HepG2 (cell line): ENCODE measurements around the gene BET1L. TPM values are rescaled to one million over a fixed set of nuclear protein-coding genes. Genes with fewer than 3 reads are reported as not detected.

ENCODE experiments used
- ATAC-seq: fragments of 200-7000 bp; cut with Tn5 transposase; 3 replicates; pipeline ENCODE4 v1.9.1; 2020; ENCODE audit warnings: mild to moderate bottlenecking, moderate library complexity
- BruUV-seq: library from RNA; stranded (reverse); fragments of 400-500 nt; replicated peaks from 2 replicates; lab custom pipeline; 2021; lab: Mats Ljungman, UMichigan
- CTCF ChIA-PET: fragments of 300-600 bp; formaldehyde crosslinking; extraction: SDS; loops from one replicate; lab custom pipeline; 2021; ENCODE audit warnings: low total read pairs, inconsistent platforms, low intra/inter-chr PET ratio; lab: Yijun Ruan, JAX
- POLR2A ChIA-PET: fragments of 350-600 bp; sonication (Branson Sonifier 250); formaldehyde crosslinking; loops from one replicate; lab custom pipeline; 2020; ENCODE audit warnings: antibody characterized with exemption, inconsistent platforms; lab: Yijun Ruan, JAX
- DNase-seq: peaks from one replicate; pipeline ENCODE4 v3.0.0-alpha.2; 2015; ENCODE audit warnings: low spot score
- FAIRE-seq: peaks from 3 replicates; lab custom pipeline; 2011; peaks lifted over from hg19 to GRCh38; lab: Jason Lieb, UNC
- H2AFZ ChIP-seq: one replicate; pipeline ENCODE4 v1.6.1; 2011; ENCODE audit warnings: low read length, inconsistent platforms
- H3K27ac ChIP-seq: fragments of 300-600 bp; 3 replicates; pipeline ENCODE4 v1.8.0; 2011; ENCODE audit warnings: mixed run types, mild to moderate bottlenecking, mixed read lengths, low read length, inconsistent platforms; ENCODE audit not compliant: insufficient read depth; ENCODE audit errors: extremely low read length
- H3K27me3 ChIP-seq, 2 experiments: fragments of 200-600 bp in 1 of 2; 2 replicates in 1 of 2; 3 replicates in 1 of 2; pipeline versions ENCODE4 v1.6.0 to v1.8.0; 2011; ENCODE audit warnings: low read length in 2 of 2, mild to moderate bottlenecking in 2 of 2, moderate library complexity in 2 of 2, inconsistent platforms in 1 of 2; ENCODE audit not compliant: insufficient read depth in 2 of 2, control insufficient read depth in 1 of 2
- H3K36me3 ChIP-seq, 2 experiments: fragments of 200-600 bp in 1 of 2; replicated peaks in 1 of 2; 2 replicates in 1 of 2; 3 replicates in 1 of 2; pipeline versions ENCODE4 v1.5.1 to v1.8.0; 2011; ENCODE audit warnings: low read length in 2 of 2, inconsistent platforms in 1 of 2; ENCODE audit not compliant: insufficient read depth in 2 of 2, control insufficient read depth in 1 of 2
- H3K4me1 ChIP-seq: 2 replicates; pipeline ENCODE4 v1.5.1; 2012; ENCODE audit warnings: low read length, inconsistent platforms; ENCODE audit not compliant: insufficient read depth
- H3K4me2 ChIP-seq: 2 replicates; pipeline ENCODE4 v1.6.0; 2011; ENCODE audit warnings: low read depth, low read length, inconsistent platforms
- H3K4me3 ChIP-seq, 3 experiments: fragments of 200-600 bp in 1 of 3; sonication (generic), shearing (Covaris generic) in 1 of 3; replicated peaks in 1 of 3; 2 replicates each; pipeline ENCODE4 v1.5.1; 2011 to 2016; ENCODE audit warnings: low read length in 3 of 3, inconsistent platforms in 2 of 3, low read depth in 2 of 3, mild to moderate bottlenecking in 2 of 3, control low read depth in 1 of 3, mixed read lengths in 1 of 3; ENCODE audit not compliant: insufficient read depth in 1 of 3
- H3K79me2 ChIP-seq: one replicate; pipeline ENCODE4 v1.6.1; 2011; ENCODE audit warnings: low read length, inconsistent platforms; ENCODE audit not compliant: insufficient read depth
- H3K9ac ChIP-seq: 2 replicates; pipeline ENCODE4 v1.6.0; 2011; ENCODE audit warnings: mild to moderate bottlenecking, low read depth, low read length, inconsistent platforms; ENCODE audit not compliant: insufficient read depth
- H3K9me3 ChIP-seq: 2 replicates; pipeline ENCODE4 v1.5.1; 2012; ENCODE audit warnings: mild to moderate bottlenecking, low read length
- H4K20me1 ChIP-seq: 2 replicates; pipeline ENCODE4 v1.6.0; 2011; ENCODE audit warnings: inconsistent platforms, mild to moderate bottlenecking, low read length, moderate library complexity; ENCODE audit not compliant: insufficient read depth
- ADNP ChIP-seq: sonication (generic); formaldehyde crosslinking; IDR thresholded peaks from 2 replicates; pipeline ENCODE4 v1.4.0; 2020; ENCODE audit warnings: missing genetic modification reagents
- ATF7 ChIP-seq, 2 experiments: fragments of 450-650 bp in 1 of 2; sonication (generic) in 1 of 2; formaldehyde crosslinking in 1 of 2; IDR thresholded peaks; 2 replicates each; pipeline versions ENCODE4 v1.4.0 to v1.6.1; 2016 to 2020; ENCODE audit warnings: antibody characterized with exemption in 1 of 2, mild to moderate bottlenecking in 1 of 2, missing genetic modification reagents in 1 of 2
- ATF7-NPFF ChIP-seq: sonication (generic); formaldehyde crosslinking; IDR thresholded peaks from 2 replicates; pipeline ENCODE4 v1.8.1; 2023; ENCODE audit warnings: mild to moderate bottlenecking, low read depth, missing genetic modification reagents, moderate library complexity
- CAMTA2 ChIP-seq: sonication (generic); formaldehyde crosslinking; IDR thresholded peaks from 2 replicates; pipeline ENCODE4 v1.4.0; 2020; ENCODE audit warnings: mild to moderate bottlenecking, missing genetic modification reagents, borderline replicate concordance
- JDP2 ChIP-seq: sonication (generic); formaldehyde crosslinking; IDR thresholded peaks from 2 replicates; pipeline ENCODE4 v1.8.1; 2022; ENCODE audit warnings: missing genetic modification reagents, borderline replicate concordance
- KDM1A ChIP-seq: IDR thresholded peaks from 2 replicates; pipeline ENCODE4 v1.6.1; 2016; ENCODE audit warnings: missing compliant biosample characterization
- LCORL ChIP-seq, 2 experiments: fragments of 450-650 bp in 1 of 2; sonication (generic) in 1 of 2; formaldehyde crosslinking in 1 of 2; IDR thresholded peaks; 2 replicates each; pipeline versions ENCODE4 v1.5.0 to v1.6.1; 2017 to 2020; ENCODE audit warnings: antibody characterized with exemption in 1 of 2, missing genetic modification reagents in 1 of 2
- NR3C1 ChIP-seq: sonication (generic); formaldehyde crosslinking; IDR thresholded peaks from 2 replicates; pipeline ENCODE4 v1.4.0; 2020; ENCODE audit warnings: missing genetic modification reagents
- PRPF4 ChIP-seq: fragments of 200-400 bp; formaldehyde crosslinking; IDR thresholded peaks from 2 replicates; pipeline ENCODE4 v1.6.1; 2016; ENCODE audit warnings: low read length, low read depth; ENCODE audit not compliant: poor library complexity, severe bottlenecking
- RAD21 ChIP-seq: fragments of 450-650 bp; formaldehyde crosslinking; IDR thresholded peaks from 2 replicates; pipeline ENCODE4 v1.5.0; 2020; ENCODE audit warnings: mild to moderate bottlenecking
- SMC3 ChIP-seq: IDR thresholded peaks from 2 replicates; pipeline ENCODE4 v1.6.1; 2011; ENCODE audit warnings: low read length, improper control_type of control experiment
- SP140L ChIP-seq: sonication (generic); formaldehyde crosslinking; IDR thresholded peaks from 2 replicates; pipeline ENCODE4 v1.4.0; 2020; ENCODE audit warnings: missing genetic modification reagents, borderline replicate concordance
- THAP11 ChIP-seq: IDR thresholded peaks from 2 replicates; pipeline ENCODE4 v1.6.1; 2016; ENCODE audit warnings: missing biosample characterization, missing genetic modification reagents
- TSC22D2 ChIP-seq: sonication (generic); formaldehyde crosslinking; IDR thresholded peaks from 2 replicates; pipeline ENCODE4 v1.5.1; 2020; ENCODE audit warnings: missing genetic modification reagents, mild to moderate bottlenecking, borderline replicate concordance
- XRCC5 ChIP-seq: fragments of 200-400 bp; formaldehyde crosslinking; optimal IDR thresholded peaks from 2 replicates; pipeline ENCODE3; 2017; ENCODE audit warnings: mild to moderate bottlenecking, low read length
- ZKSCAN8 ChIP-seq: IDR thresholded peaks from 2 replicates; pipeline ENCODE4 v1.6.1; 2016; ENCODE audit warnings: borderline replicate concordance, missing genetic modification reagents, missing compliant biosample characterization
- WGBS: methylation state at CpG from one replicate; pipeline ENCODE4 v1.1.6; 2017; ENCODE audit warnings: low lambda C conversion rate; 5-methylcytosine and 5-hydroxymethylcytosine counted together
- in situ Hi-C: cut with HindIII; loops from 2 replicates; pipeline ENCODE4 v1.10.0; 2017; ENCODE audit warnings: low pct_unique_long_range_greater_than_20kb; ENCODE audit not compliant: extremely low pct_ligation_motif_present
- intact Hi-C: fragments of 100-400 bp; cut with micrococcal nuclease; formaldehyde crosslinking; loops from one replicate; pipeline ENCODE4 v1.10.0; 2022; ENCODE audit not compliant: unreplicated experiment
- polyA plus RNA-seq, 8 experiments: library from polyadenylated mRNA; depleted of rRNA in 3 of 8; stranded (reverse) in 7 of 8; unstranded in 1 of 8; fragments of >200 nt; fragmentation: Illumina TruSeq in 4 of 8; extraction: Trizol in 4 of 8; gene quantifications; 2 replicates each; pipeline versions ENCODE4 v1.2.1 to v1.2.3, GENCODE V29; 2011 to 2016; ENCODE audit warnings: low read depth in 4 of 8, missing spikeins in 1 of 8, mixed read lengths in 1 of 8; ENCODE audit not compliant: insufficient read depth in 1 of 8
- total RNA-seq, 5 experiments: library from RNA; depleted of rRNA; stranded (reverse); fragments of >200 nt; fragmentation: Illumina TruSeq; extraction: Trizol; gene quantifications; 2 replicates each; pipeline ENCODE4 v1.2.3, GENCODE V29; 2016; ENCODE audit warnings: low read depth in 1 of 5
- TF ChIP-seq, protein P1 (sequence below): sonication (generic); formaldehyde crosslinking; IDR thresholded peaks from 2 replicates; pipeline ENCODE4 v1.8.0; 2023; ENCODE audit warnings: mild to moderate bottlenecking, missing genetic modification reagents
- TF ChIP-seq, protein P2 (sequence below): sonication (generic); formaldehyde crosslinking; IDR thresholded peaks from 2 replicates; pipeline ENCODE4 v1.8.1; 2022; ENCODE audit warnings: low read depth, mild to moderate bottlenecking, missing genetic modification reagents
- TF ChIP-seq, protein P3 (sequence below): sonication (generic); formaldehyde crosslinking; IDR thresholded peaks from 2 replicates; pipeline ENCODE4 v1.5.0; 2020; ENCODE audit warnings: mild to moderate bottlenecking, missing genetic modification reagents, moderate library complexity

BET1L gene
- total and polyA plus RNA-seq, 2 of the 13 experiments (the other 11 are each of a cell fraction or from before 2014, with no cell fraction given): 26.2 to 59.6 TPM

DNA sequence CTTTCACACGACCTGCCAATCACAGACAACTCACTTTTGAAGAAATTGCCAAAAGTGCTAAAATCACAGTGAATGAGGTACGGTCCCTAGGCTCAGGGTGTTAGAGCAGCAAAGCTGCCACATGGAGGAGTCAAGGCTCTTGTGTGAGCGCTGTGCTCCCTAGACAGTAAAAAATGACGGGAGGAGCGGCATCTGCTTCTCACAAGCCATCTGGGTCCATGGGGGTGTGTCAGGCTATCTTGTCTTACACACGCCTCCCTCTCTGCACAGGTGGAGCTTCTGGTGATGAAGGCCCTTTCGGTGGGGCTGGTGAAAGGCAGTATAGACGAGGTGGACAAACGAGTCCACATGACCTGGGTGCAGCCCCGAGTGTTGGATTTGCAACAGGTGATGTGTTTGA is 44.4 kb upstream of the BET1L start (continued):
- TF ChIP-seq PRPF4 (no peak), LCORL (IDR thresholded peaks at IDR 0.05) (no peak), LCORL (CRISPR knock-in tag; IDR thresholded peaks at IDR 0.05) (no peak), KDM1A (CRISPR knock-in tag) (no peak), ADNP (no peak), ATF7 (IDR thresholded peaks at IDR 0.05) (no peak), ATF7 (CRISPR knock-in tag; IDR thresholded peaks at IDR 0.05) (no peak), JDP2 (CRISPR knock-in tag) (no peak), TSC22D2 (CRISPR knock-in tag) (no peak), ZKSCAN8 (CRISPR knock-in tag) (no peak)

DNA sequence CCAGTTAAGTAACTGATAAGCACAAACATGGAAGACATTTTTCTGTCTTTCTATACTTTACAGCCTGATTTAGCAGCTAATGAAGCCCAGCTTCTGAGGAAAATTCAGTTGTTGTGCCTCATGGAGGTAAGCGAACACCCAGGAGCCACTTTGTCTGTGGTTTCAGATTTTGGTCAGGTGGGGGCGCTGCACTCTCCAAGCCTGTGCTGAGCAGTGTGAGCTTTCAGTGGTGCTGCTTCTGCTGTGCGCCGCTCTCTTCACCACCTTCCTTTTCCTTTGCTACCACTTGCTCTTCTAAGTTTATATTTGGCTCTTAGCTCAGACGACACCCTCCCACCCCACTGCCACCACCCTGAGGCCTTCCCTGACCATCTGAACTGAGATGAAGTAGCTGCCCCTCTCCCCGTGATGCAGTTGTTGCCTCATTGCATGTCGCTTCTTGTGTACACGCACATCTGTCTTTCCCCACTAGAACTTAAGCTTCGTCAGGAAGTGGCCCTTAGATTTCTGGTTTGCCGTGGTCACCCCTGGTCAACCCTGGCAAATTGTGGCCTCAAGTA is 43.6 kb upstream of the BET1L start:
- intact Hi-C loops (no loop called here), in situ Hi-C loops (no loop called here)
- BruUV-seq: no TSS peak
- no peaks in the 10 kb centered on the region for H3K4me1 ChIP-seq
- H3K4me2 ChIP-seq: no peak overlapping the region
- 87% methylated on average over 10 of the region's 10 CpGs for WGBS
- no peaks in the 10 kb centered on the region for H3K27me3 ChIP-seq
- CTCF ChIA-PET: no interaction called here
- H4K20me1 ChIP-seq: no peaks in the 10 kb centered on the region
- H2AFZ ChIP-seq: no peak overlapping the region
- H3K36me3 ChIP-seq: peaks cover 30 to 57% of the 10 kb centered on the region in 2 experiments; a peak in 4 of 5 replicates
- POLR2A ChIA-PET: interaction anchor here (1.0 to 1.2 kb wide), 4 partner anchors 10 to 105 kb away, joined by 3 to 4 read pairs (median 3); no protein-coding TSS in a partner anchor
- H3K79me2 ChIP-seq: no peaks in the 10 kb centered on the region
- H3K9ac ChIP-seq: no peak overlapping the region
- ATAC-seq (peak; percentile 84), FAIRE-seq (peak; percentile 66), DNase-seq (no peak)
- no peak overlapping the region for H3K27ac ChIP-seq
- no peak overlapping the region for H3K4me3 ChIP-seq
- no peaks in the 10 kb centered on the region for H3K9me3 ChIP-seq
- TF ChIP-seq THAP11 (CRISPR knock-in tag) (no peak), XRCC5 (no peak), SMC3 (peak; percentile 77), RAD21 (0 out of 2 replicates have a peak, but pooled peaks have one; percentile 27), LCORL (IDR thresholded peaks at IDR 0.05) (no peak), LCORL (CRISPR knock-in tag; IDR thresholded peaks at IDR 0.05) (0 out of 2 replicates have a peak, but pooled peaks have one; percentile 17), SP140L (no peak), ATF7-NPFF (no peak), CAMTA2 (CRISPR knock-in tag) (no peak), NR3C1 (CRISPR knock-in tag) (no peak)
- TF ChIP-seq, protein P1, sequence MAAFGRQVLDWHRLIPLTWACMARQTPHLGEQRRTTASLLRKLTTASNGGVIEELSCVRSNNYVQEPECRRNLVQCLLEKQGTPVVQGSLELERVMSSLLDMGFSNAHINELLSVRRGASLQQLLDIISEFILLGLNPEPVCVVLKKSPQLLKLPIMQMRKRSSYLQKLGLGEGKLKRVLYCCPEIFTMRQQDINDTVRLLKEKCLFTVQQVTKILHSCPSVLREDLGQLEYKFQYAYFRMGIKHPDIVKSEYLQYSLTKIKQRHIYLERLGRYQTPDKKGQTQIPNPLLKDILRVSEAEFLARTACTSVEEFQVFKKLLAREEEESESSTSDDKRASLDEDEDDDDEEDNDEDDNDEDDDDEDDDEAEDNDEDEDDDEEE (CRISPR knock-in tag): no peak
- TF ChIP-seq, protein P2, sequence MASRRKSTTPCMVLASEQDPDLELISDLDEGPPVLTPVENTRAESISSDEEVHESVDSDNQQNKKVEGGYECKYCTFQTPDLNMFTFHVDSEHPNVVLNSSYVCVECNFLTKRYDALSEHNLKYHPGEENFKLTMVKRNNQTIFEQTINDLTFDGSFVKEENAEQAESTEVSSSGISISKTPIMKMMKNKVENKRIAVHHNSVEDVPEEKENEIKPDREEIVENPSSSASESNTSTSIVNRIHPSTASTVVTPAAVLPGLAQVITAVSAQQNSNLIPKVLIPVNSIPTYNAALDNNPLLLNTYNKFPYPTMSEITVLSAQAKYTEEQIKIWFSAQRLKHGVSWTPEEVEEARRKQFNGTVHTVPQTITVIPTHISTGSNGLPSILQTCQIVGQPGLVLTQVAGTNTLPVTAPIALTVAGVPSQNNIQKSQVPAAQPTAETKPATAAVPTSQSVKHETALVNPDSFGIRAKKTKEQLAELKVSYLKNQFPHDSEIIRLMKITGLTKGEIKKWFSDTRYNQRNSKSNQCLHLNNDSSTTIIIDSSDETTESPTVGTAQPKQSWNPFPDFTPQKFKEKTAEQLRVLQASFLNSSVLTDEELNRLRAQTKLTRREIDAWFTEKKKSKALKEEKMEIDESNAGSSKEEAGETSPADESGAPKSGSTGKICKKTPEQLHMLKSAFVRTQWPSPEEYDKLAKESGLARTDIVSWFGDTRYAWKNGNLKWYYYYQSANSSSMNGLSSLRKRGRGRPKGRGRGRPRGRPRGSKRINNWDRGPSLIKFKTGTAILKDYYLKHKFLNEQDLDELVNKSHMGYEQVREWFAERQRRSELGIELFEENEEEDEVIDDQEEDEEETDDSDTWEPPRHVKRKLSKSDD (CRISPR knock-in tag): no peak
- TF ChIP-seq, protein P3, sequence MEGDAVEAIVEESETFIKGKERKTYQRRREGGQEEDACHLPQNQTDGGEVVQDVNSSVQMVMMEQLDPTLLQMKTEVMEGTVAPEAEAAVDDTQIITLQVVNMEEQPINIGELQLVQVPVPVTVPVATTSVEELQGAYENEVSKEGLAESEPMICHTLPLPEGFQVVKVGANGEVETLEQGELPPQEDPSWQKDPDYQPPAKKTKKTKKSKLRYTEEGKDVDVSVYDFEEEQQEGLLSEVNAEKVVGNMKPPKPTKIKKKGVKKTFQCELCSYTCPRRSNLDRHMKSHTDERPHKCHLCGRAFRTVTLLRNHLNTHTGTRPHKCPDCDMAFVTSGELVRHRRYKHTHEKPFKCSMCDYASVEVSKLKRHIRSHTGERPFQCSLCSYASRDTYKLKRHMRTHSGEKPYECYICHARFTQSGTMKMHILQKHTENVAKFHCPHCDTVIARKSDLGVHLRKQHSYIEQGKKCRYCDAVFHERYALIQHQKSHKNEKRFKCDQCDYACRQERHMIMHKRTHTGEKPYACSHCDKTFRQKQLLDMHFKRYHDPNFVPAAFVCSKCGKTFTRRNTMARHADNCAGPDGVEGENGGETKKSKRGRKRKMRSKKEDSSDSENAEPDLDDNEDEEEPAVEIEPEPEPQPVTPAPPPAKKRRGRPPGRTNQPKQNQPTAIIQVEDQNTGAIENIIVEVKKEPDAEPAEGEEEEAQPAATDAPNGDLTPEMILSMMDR (CRISPR knock-in tag): peak; percentile 80
